HUES6 (cell line): ENCODE data around the gene MOCOS.

Experiments
- H3K27ac ChIP-seq: 2 replicates; pipeline ENCODE4 v1.7.0; 2013; ENCODE audit warnings: low read depth, mild to moderate bottlenecking, low read length, inconsistent platforms
- H3K27me3 ChIP-seq: 2 replicates; pipeline ENCODE4 v1.6.1; 2013; ENCODE audit warnings: low read length; ENCODE audit not compliant: control insufficient read depth, insufficient read depth
- H3K36me3 ChIP-seq: 2 replicates; pipeline ENCODE4 v1.6.1; 2013; ENCODE audit warnings: low read length; ENCODE audit not compliant: control insufficient read depth, insufficient read depth
- H3K4me1 ChIP-seq: 2 replicates; pipeline ENCODE4 v1.6.1; 2013; ENCODE audit warnings: low read length; ENCODE audit not compliant: control insufficient read depth, insufficient read depth
- H3K4me3 ChIP-seq: 2 replicates; pipeline ENCODE4 v1.5.1; 2013; ENCODE audit warnings: low read depth, low read length
- H3K9ac ChIP-seq: one replicate; pipeline ENCODE4 v1.6.1; 2013; ENCODE audit warnings: mild to moderate bottlenecking, low read length
- H3K9me3 ChIP-seq: 2 replicates; pipeline ENCODE4 v1.6.1; 2013; ENCODE audit warnings: low read depth, low read length; ENCODE audit not compliant: control insufficient read depth, insufficient read depth

The MOCOS gene

DNA sequence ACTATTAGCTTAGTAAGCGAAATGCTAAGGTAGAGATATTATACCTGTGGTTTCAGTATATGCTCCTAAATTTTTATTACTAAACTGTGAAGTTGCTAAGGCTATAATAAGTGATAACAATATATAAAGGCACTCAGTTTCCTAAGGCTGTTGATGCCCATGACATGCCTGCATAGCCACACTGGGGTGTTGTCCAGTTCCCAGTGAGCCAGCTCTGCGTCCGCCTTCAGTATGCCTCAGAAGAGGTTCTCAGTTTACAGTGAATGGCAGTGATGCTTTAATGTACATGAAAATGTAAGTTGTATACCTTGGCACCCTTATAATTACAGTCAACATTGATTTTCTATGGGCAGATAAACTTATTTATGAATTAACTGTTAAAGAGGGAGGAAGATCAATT lies 117.4 kb downstream of the MOCOS start:
- Histone ChIP-seq H3K9me3 (no peaks in the 10 kb centered on the region), H3K4me1 (peaks cover 8% of the 10 kb centered on the region; the same call in 1 of the 2 replicates), H3K27me3 (peaks cover 31% of the 10 kb centered on the region), H3K27ac (no peak overlapping the region), H3K9ac (no peak overlapping the region), H3K36me3 (no peaks in the 10 kb centered on the region), H3K4me3 (no peak overlapping the region)

DNA sequence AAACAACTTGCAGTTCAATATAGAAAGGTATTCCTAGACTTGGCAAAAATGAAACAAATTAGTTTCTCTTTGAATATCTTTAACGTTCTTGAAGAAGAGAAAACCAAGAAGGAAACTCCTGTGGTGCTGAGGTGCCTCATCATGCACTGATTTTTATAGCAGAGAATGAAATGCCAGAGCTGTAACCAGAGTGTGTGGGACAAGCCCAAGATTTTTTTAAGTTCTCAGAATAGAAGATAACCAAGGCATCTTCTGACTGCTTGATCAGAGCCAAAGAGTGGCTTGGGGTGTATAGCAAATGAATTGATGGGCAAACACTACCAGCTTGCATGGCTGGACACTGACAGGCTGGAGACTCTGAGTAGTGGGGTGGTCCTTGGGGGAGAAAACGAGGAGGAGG lies 118.1 kb downstream of the MOCOS start:
- Histone ChIP-seq H3K36me3 (no peaks in the 10 kb centered on the region), H3K27me3 (peaks cover 24% of the 10 kb centered on the region), H3K4me3 (no peak overlapping the region), H3K9ac (no peak overlapping the region), H3K27ac (no peak overlapping the region), H3K4me1 (peaks cover 13% of the 10 kb centered on the region; the same call in 1 of the 2 replicates), H3K9me3 (no peaks in the 10 kb centered on the region)

DNA sequence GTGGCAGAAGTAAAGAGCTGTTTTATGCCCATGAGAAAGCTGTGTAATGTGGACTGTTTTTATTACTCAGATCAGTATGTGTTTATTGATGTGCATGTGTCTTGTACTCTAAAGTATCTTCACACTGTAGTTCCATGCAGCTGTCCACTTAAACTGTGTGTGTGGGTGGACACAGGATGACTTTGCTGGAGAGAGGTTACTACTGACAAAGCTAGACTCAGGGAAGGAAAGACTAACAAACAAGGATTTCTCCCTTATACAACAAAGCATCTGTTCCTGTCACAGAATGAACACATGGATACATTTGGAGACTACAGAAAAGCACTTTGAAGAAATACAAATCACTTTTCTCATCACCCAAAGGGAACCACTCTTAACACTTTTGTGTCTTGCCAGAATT lies 120.2 kb downstream of the MOCOS start:
- Histone ChIP-seq H3K4me1 (peaks cover 13% of the 10 kb centered on the region; the same call in 1 of the 2 replicates), H3K27me3 (peaks cover 9% of the 10 kb centered on the region; the same call in 1 of the 2 replicates), H3K9me3 (no peaks in the 10 kb centered on the region)

GRCh38 chr18:36308711-36309435 lies 121.6 kb downstream of the MOCOS start:
- Histone ChIP-seq H3K4me1 (peaks cover 13% of the 10 kb centered on the region; the same call in 1 of the 2 replicates), H3K9me3 (no peaks in the 10 kb centered on the region), H3K9ac (no peak overlapping the region), H3K27me3 (peaks cover 9% of the 10 kb centered on the region; the same call in 1 of the 2 replicates), H3K27ac (no peak overlapping the region), H3K36me3 (no peaks in the 10 kb centered on the region), H3K4me3 (no peak overlapping the region)

More for the DNA sequence above, 120.2 kb downstream of the MOCOS start:
- Histone ChIP-seq H3K36me3 (no peaks in the 10 kb centered on the region), H3K9ac (no peak overlapping the region), H3K4me3 (no peak overlapping the region), H3K27ac (no peak overlapping the region)

DNA sequence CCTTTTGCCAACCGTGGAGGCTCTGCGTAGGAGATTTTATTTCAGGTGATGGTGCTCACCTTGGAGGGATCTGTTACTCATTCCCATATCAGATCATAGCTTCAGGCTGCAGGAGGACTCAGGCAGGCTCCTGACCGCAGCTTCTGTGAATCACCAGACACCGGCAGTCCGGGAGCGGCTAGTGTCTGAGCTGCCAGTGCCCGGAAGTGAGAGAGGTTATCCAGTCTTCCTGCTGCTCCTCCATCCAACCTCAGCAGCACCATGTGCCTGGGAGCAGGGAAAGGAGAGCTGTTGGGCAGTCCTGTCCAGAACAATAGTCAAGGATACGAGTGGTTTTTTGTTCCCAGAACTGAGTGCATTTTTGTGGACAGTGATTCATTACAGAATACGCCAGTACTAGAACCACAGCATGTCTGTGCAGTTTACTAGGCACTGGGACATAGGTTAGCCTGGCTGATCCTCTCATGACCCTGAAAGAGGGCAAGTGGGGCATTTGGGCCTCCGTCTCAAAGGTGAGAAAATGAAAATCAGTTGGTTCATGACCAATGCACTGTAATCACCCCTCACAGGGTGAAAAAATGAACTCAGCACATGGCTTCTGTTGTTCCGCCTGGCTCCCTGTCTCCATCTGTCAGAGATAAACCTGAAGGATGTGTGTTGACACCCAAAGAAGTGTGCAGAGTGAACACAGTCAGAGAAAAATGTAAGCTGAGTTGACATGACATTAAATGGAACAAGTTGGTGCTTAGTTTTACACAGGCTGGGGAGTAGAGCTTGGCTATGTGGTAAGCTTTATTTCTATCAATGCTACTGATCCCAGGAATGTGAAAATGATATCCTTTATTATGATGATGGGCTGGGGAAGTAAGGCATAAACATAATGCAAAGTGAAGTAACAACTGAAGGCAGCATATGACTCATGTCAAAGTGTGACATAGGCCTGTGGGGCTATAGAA lies 122.4 kb downstream of the MOCOS start:
- no peaks in the 10 kb centered on the region for H3K9me3 ChIP-seq
- no peak overlapping the region for H3K4me3 ChIP-seq
- no peaks in the 10 kb centered on the region for H3K36me3 ChIP-seq
- H3K9ac ChIP-seq: no peak overlapping the region
- no peak overlapping the region for H3K27ac ChIP-seq
- H3K27me3 ChIP-seq: peaks cover 9% of the 10 kb centered on the region; the same call in 1 of the 2 replicates
- peaks cover 13% of the 10 kb centered on the region; the same call in 1 of the 2 replicates for H3K4me1 ChIP-seq

DNA sequence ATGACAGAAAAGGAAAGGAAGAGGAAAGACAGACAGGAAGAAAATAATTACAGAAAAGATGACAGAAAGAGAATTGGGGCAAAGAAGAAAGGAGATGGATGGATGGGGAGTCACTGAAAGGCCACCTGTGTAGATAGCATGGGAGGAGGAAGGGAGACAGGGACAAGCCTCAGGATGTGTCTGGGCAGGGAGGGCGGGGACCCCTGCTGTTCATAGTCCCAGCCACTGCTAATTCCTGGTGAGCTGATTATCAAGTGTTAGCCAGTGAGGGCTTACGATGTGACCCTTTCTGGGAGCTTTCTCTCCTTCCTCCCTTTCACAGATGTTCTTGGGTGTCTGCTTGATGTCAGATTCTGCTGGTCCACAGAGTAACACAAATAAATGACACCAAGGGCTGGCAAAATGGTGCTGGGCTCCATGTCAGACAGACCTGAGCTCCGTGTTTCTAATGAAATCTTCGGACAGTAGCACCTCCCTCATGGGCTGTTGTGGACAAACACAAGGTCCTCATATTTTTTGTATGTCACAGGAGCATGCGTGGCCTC lies 123.8 kb downstream of the MOCOS start:
- no peak overlapping the region for H3K9ac ChIP-seq
- H3K36me3 ChIP-seq: no peaks in the 10 kb centered on the region
- peaks cover 13% of the 10 kb centered on the region; the same call in 1 of the 2 replicates for H3K4me1 ChIP-seq
- H3K27ac ChIP-seq: no peak overlapping the region
- no peak overlapping the region for H3K4me3 ChIP-seq
- H3K9me3 ChIP-seq: no peaks in the 10 kb centered on the region
- peaks cover 3% of the 10 kb centered on the region; the same call in 1 of the 2 replicates for H3K27me3 ChIP-seq

GRCh38 chr18:36312806-36313395 lies 125.6 kb downstream of the MOCOS start:
- Histone ChIP-seq H3K27ac (no peak overlapping the region), H3K27me3 (no peaks in the 10 kb centered on the region), H3K9me3 (no peaks in the 10 kb centered on the region), H3K36me3 (no peaks in the 10 kb centered on the region), H3K4me3 (no peak overlapping the region), H3K4me1 (peaks cover 13% of the 10 kb centered on the region; the same call in 1 of the 2 replicates), H3K9ac (no peak overlapping the region)

- Histone ChIP-seq H3K9me3 (no peaks in the 10 kb centered on the region), H3K27me3 (no peaks in the 10 kb centered on the region), H3K4me1 (peaks cover 11% of the 10 kb centered on the region; the same call in 1 of the 2 replicates), H3K9ac (no peak overlapping the region), H3K36me3 (no peaks in the 10 kb centered on the region), H3K27ac (no peak overlapping the region), H3K4me3 (no peak overlapping the region)
Observed at GRCh38 chr18:36314098-36314497, 126.8 kb downstream of the MOCOS start.

- no peaks in the 10 kb centered on the region for H3K36me3 ChIP-seq
- 0 out of 2 replicates have a peak, but pooled peaks cover 4% of the 10 kb centered on the region for H3K4me1 ChIP-seq
- H3K27ac ChIP-seq: no peak overlapping the region
- no peaks in the 10 kb centered on the region for H3K27me3 ChIP-seq
- H3K9ac ChIP-seq: no peak overlapping the region
- H3K9me3 ChIP-seq: no peaks in the 10 kb centered on the region
- H3K4me3 ChIP-seq: no peak overlapping the region
Observed at GRCh38 chr18:36314754-36315153, 127.5 kb downstream of the MOCOS start.

DNA sequence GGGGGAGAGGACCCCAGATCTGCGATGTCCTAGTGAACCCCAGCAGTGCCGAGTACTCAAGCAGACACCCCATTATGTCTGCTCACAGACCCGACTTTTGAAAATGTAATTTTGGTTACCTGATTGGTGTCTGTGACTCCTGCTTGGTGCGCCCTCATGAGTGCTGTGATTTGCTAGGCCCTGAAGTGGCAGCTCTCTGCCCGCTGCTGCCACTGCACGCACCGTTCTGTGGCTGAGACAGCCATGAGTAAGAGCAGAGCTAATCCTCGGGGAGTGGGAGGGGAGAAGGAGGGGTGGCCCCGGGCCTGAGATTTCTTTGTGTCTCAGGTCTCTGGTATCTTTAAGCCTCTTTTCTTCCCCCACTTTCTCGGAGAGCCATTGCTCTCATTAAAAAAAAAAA lies 128.4 kb downstream of the MOCOS start:
- H3K27ac ChIP-seq: no peak overlapping the region
- H3K9ac ChIP-seq: no peak overlapping the region
- no peaks in the 10 kb centered on the region for H3K9me3 ChIP-seq
- no peaks in the 10 kb centered on the region for H3K27me3 ChIP-seq
- no peak overlapping the region for H3K4me3 ChIP-seq
- H3K4me1 ChIP-seq: no peaks in the 10 kb centered on the region
- H3K36me3 ChIP-seq: no peaks in the 10 kb centered on the region
